Keratinocyte (primary cell): Measurements from ENCODE around the gene DLL3. TPM values are rescaled to one million over a fixed set of nuclear protein-coding genes. Genes with fewer than 3 reads are reported as not detected.

ENCODE experiments used
- DNase-seq: peaks from one replicate; pipeline ENCODE4 v3.0.0-alpha.2; 2011; ENCODE audit warnings: low read depth, missing footprints, low spot score
- FAIRE-seq: peaks from 2 replicates; lab custom pipeline; 2011; peaks lifted over from hg19 to GRCh38; lab: Jason Lieb, UNC
- H2AFZ ChIP-seq: 2 replicates; pipeline ENCODE4 v1.6.0; 2012; ENCODE audit warnings: low read length, control low read depth, inconsistent platforms; ENCODE audit not compliant: control insufficient read depth
- H3K27ac ChIP-seq: 2 replicates; pipeline ENCODE4 v1.5.1; 2011; ENCODE audit warnings: low read length; ENCODE audit not compliant: control insufficient read depth, insufficient read depth
- H3K27me3 ChIP-seq: 3 replicates; pipeline ENCODE4 v1.6.0; 2011; ENCODE audit warnings: low read length; ENCODE audit not compliant: control insufficient read depth, insufficient read depth; ENCODE audit errors: extremely low read depth
- H3K36me3 ChIP-seq, 2 experiments: 2 replicates in 1 of 2; 3 replicates in 1 of 2; pipeline ENCODE4 v1.5.1; 2011; ENCODE audit warnings: low read length in 2 of 2, mild to moderate bottlenecking in 1 of 2; ENCODE audit not compliant: control insufficient read depth in 2 of 2, insufficient read depth in 2 of 2; ENCODE audit errors: extremely low read depth in 1 of 2
- H3K4me1 ChIP-seq: 3 replicates; pipeline ENCODE4 v1.5.1; 2011; ENCODE audit warnings: low read length; ENCODE audit not compliant: control insufficient read depth, insufficient read depth; ENCODE audit errors: extremely low read depth
- H3K4me2 ChIP-seq: 3 replicates; pipeline ENCODE4 v1.6.0; 2011; ENCODE audit warnings: low read depth, low read length; ENCODE audit not compliant: control insufficient read depth, insufficient read depth; ENCODE audit errors: extremely low read depth
- H3K4me3 ChIP-seq, 3 experiments: fragments of 200-600 bp in 1 of 3; sonication (generic) in 1 of 3; 2 replicates in 2 of 3; 3 replicates in 1 of 3; pipeline ENCODE4 v1.5.1; 2011 to 2016; ENCODE audit warnings: low read length in 3 of 3, mild to moderate bottlenecking in 3 of 3, control low read depth in 2 of 3, inconsistent platforms in 1 of 3, low read depth in 1 of 3, mixed read lengths in 1 of 3, mixed run types in 1 of 3, moderate library complexity in 1 of 3; ENCODE audit not compliant: control insufficient read depth in 2 of 3, insufficient read depth in 2 of 3; ENCODE audit errors: extremely low read depth in 1 of 3
- H3K79me2 ChIP-seq: 2 replicates; pipeline ENCODE4 v1.6.0; 2012; ENCODE audit warnings: low read length; ENCODE audit not compliant: control insufficient read depth, insufficient read depth
- H3K9ac ChIP-seq: 3 replicates; pipeline ENCODE4 v1.6.0; 2011; ENCODE audit warnings: low read length; ENCODE audit not compliant: control insufficient read depth, insufficient read depth; ENCODE audit errors: extremely low read depth
- H3K9me1 ChIP-seq: 3 replicates; pipeline ENCODE4 v1.6.0; 2011; ENCODE audit warnings: low read length; ENCODE audit not compliant: control insufficient read depth, insufficient read depth; ENCODE audit errors: extremely low read depth
- H3K9me3 ChIP-seq: 2 replicates; pipeline ENCODE4 v1.5.1; 2012; ENCODE audit warnings: low read depth, low read length; ENCODE audit not compliant: control insufficient read depth
- H4K20me1 ChIP-seq: 3 replicates; pipeline ENCODE4 v1.6.0; 2011; ENCODE audit warnings: low read length; ENCODE audit not compliant: control insufficient read depth, insufficient read depth; ENCODE audit errors: extremely low read depth
- EZH2 ChIP-seq: IDR thresholded peaks from one replicate; pipeline ENCODE4 v1.6.1; 2012; ENCODE audit warnings: inconsistent platforms, mild to moderate bottlenecking, low read length, moderate library complexity
- dilution Hi-C: fragments of 300-500 bp; cut with MboI; formaldehyde crosslinking; loops from one replicate; pipeline ENCODE4 v1.7.0; 2020; ENCODE audit warnings: low sequenced_read_pairs; ENCODE audit not compliant: extremely low pct_ligation_motif_present
- polyA plus RNA-seq, 5 experiments: library from polyadenylated mRNA; depleted of rRNA in 3 of 5; stranded (reverse) in 3 of 5; stranded (forward) in 1 of 5; unstranded in 1 of 5; fragments of >200 nt; gene quantifications; 1 replicate in 1 of 5; 2 replicates in 3 of 5; 3 replicates in 1 of 5; pipeline versions ENCODE4 v1.2.1 to v1.2.3, GENCODE V29; 2011 to 2012; ENCODE audit warnings: missing spikeins in 2 of 5, low read depth in 1 of 5, low replicate concordance in 1 of 5
- TF ChIP-seq, protein P1 (sequence below), 3 experiments: IDR thresholded peaks in 1 of 3; conservative IDR thresholded peaks in 1 of 3; optimal IDR thresholded peaks in 1 of 3; 2 replicates in 2 of 3; 3 replicates in 1 of 3; pipeline versions ENCODE3 to v1.5.1; 2011; ENCODE audit warnings: low read length in 3 of 3, mild to moderate bottlenecking in 3 of 3, moderate library complexity in 2 of 3, control low read depth in 1 of 3, inconsistent platforms in 1 of 3; ENCODE audit not compliant: insufficient read depth in 2 of 3; ENCODE audit errors: extremely low read depth in 1 of 3

The DLL3 gene
- polyA plus RNA-seq, 1 donor (not counting 4 experiments of a cell fraction or from before 2014, with no cell fraction given) = 0.89 TPM

DNA sequence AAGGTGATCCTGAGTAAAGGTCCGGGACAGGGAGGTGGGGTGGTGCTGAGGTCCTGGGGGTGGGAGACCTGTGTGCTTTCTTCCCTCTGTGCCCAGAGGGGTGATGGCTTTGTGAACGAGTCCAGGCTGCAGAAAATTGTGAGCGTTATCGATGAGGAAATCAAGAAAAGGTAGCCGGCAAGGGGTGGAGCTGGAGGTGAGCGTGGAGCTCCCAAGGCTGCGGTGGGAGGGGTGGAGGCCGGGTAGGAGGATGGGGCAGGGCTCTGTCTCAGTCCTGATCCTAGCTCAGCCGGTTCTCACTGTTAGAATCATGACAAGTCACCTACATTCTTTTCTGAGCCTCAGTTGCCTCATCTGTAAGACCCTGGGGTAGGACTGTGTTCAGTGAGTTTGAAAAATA is 20.2 kb downstream of the DLL3 start:
- TF ChIP-seq, protein P1, sequence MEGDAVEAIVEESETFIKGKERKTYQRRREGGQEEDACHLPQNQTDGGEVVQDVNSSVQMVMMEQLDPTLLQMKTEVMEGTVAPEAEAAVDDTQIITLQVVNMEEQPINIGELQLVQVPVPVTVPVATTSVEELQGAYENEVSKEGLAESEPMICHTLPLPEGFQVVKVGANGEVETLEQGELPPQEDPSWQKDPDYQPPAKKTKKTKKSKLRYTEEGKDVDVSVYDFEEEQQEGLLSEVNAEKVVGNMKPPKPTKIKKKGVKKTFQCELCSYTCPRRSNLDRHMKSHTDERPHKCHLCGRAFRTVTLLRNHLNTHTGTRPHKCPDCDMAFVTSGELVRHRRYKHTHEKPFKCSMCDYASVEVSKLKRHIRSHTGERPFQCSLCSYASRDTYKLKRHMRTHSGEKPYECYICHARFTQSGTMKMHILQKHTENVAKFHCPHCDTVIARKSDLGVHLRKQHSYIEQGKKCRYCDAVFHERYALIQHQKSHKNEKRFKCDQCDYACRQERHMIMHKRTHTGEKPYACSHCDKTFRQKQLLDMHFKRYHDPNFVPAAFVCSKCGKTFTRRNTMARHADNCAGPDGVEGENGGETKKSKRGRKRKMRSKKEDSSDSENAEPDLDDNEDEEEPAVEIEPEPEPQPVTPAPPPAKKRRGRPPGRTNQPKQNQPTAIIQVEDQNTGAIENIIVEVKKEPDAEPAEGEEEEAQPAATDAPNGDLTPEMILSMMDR (optimal IDR thresholded peaks at IDR 0.05 in 1 of 3, IDR thresholded peaks at IDR 0.05 in 1 of 3, conservative IDR thresholded peaks at IDR 0.05 in 1 of 3; ENCODE audit: extremely low read depth in 1 of 3, insufficient read depth in 2 of 3, low read length in 3 of 3) = no peak
- no peak for TF ChIP-seq EZH2
- H3K9me1 ChIP-seq = no peaks in the 10 kb centered on the region
- DNase-seq (no peak), FAIRE-seq (no peak)
- H3K79me2 ChIP-seq = no peaks in the 10 kb centered on the region
- peak overlapping the region in 2 of 3 experiments; percentile 27 to 35 for H3K4me3 ChIP-seq
- H4K20me1 ChIP-seq = no peaks in the 10 kb centered on the region
- H3K27ac ChIP-seq = no peak overlapping the region
- H2AFZ ChIP-seq = peak overlapping the region; percentile 84
- H3K9me3 ChIP-seq = no peaks in the 10 kb centered on the region
- peaks cover 43% of the 10 kb centered on the region for H3K27me3 ChIP-seq
- dilution Hi-C loops = no loop called here
- no peaks in the 10 kb centered on the region for H3K36me3 ChIP-seq
- H3K4me1 ChIP-seq = peaks cover 13% of the 10 kb centered on the region
- no peak overlapping the region for H3K9ac ChIP-seq
- H3K4me2 ChIP-seq = peak overlapping the region; percentile 76

DNA sequence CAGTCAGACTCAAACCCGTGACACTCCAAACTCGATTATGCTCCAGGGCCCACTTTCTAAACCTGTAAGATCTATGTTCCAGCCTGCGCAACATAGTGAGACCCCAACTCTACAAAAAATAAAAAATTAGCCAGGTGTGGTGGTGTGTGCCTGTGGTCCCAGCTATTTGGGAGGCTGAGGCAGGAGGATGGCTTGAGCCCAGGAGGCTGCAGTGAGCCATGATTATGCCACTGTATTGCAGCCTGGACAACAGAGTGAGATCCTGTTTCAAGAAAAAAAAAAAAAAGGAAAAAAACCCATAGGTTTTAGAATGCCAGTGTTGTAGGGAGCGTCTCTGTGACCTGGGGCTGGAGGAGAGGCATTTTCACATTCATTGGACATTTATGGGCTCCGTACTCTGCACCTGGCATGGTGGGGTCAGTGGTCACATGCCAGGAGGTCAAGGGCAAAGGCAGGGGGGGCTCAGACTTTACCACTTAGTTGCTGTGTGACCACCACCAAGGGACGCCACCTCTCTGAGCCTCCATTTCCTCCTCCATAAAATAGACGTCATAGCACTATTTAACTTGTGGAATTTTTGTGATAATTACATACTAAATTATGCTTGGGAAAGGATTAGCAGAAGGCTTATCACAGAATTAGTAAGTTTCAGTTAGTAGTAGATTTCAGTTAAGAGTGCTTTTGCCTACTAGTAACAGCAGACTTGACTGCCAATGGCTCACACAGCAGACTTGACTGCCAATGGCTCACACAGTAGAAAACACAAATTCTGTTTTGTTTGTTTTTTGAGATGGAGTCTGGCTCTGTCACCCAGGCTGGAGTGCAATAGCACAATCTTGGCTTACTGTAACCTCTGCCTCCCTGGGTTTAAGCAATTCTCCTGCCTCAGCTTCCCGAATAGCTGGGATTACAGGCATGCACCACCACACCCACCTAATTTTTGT is 22.1 kb downstream of the DLL3 start:
- H3K4me2 ChIP-seq = no peak overlapping the region
- H2AFZ ChIP-seq = no peak overlapping the region
- no peak overlapping the region for H3K27ac ChIP-seq
- DNase-seq (no peak), FAIRE-seq (no peak)
- H3K4me3 ChIP-seq = no peak overlapping the region
- H4K20me1 ChIP-seq = no peaks in the 10 kb centered on the region
- H3K9me1 ChIP-seq = no peaks in the 10 kb centered on the region
- dilution Hi-C loops = no loop called here
- H3K9me3 ChIP-seq = no peaks in the 10 kb centered on the region
- TF ChIP-seq, protein P1 (optimal IDR thresholded peaks at IDR 0.05 in 1 of 3, IDR thresholded peaks at IDR 0.05 in 1 of 3, conservative IDR thresholded peaks at IDR 0.05 in 1 of 3; ENCODE audit: extremely low read depth in 1 of 3, insufficient read depth in 2 of 3, low read length in 3 of 3) = no peak
- TF ChIP-seq EZH2 = no peak
- no peak overlapping the region for H3K9ac ChIP-seq
- peaks cover 24% of the 10 kb centered on the region for H3K27me3 ChIP-seq
- H3K79me2 ChIP-seq = no peaks in the 10 kb centered on the region
- no peaks in the 10 kb centered on the region for H3K36me3 ChIP-seq
- peaks cover 9% of the 10 kb centered on the region for H3K4me1 ChIP-seq
